HuH-7 (cell line): ENCODE measurements around the gene LPAR5.

Experiments used
- DNase-seq: peaks from one replicate; pipeline ENCODE4 v3.0.0; 2011; ENCODE audit warnings: low spot score

Gene LPAR5

GRCh38 chr12:6635856-6636531 is at the start of gene LPAR5:
LPAR5 (minus strand) TSS chr12:6635959; CDS start chr12:6621248, 14,711 bp downstream.
- DNase-seq: no peak

- no peak for DNase-seq
Measured at GRCh38 chr12:6684609-6685008, 48.9 kb upstream of the LPAR5 start.

- DNase-seq: no peak
Measured at GRCh38 chr12:6676962-6677361, 41.2 kb upstream of the LPAR5 start.

GRCh38 chr12:6672143-6672542 is 36.4 kb upstream of the LPAR5 start:
- DNase-seq: no peak

- DNase-seq: no peak
Measured at GRCh38 chr12:6667559-6668210, 31.9 kb upstream of the LPAR5 start.

GRCh38 chr12:6666211-6666610 is 30.5 kb upstream of the LPAR5 start:
- no peak for DNase-seq

GRCh38 chr12:6664902-6665301 is 29.1 kb upstream of the LPAR5 start:
- DNase-seq: no peak

- DNase-seq: peak; percentile 95
Measured at GRCh38 chr12:6662906-6663742, 27.4 kb upstream of the LPAR5 start, which contains the start of gene ING4. ING4 (minus strand) TSS chr12:6663119; CDS start chr12:6663101, 18 bp downstream.

- DNase-seq: peak; percentile 69
Measured at GRCh38 chr12:6662602-6662905, 26.8 kb upstream of the LPAR5 start.

GRCh38 chr12:6653987-6654386 is 18.2 kb upstream of the LPAR5 start:
- DNase-seq: no peak

GRCh38 chr12:6653342-6653741 is 17.6 kb upstream of the LPAR5 start:
- DNase-seq: no peak

GRCh38 chr12:6652391-6652790 is 16.6 kb upstream of the LPAR5 start:
- DNase-seq: no peak

GRCh38 chr12:6650832-6651231 is 15.1 kb upstream of the LPAR5 start:
- DNase-seq: no peak

GRCh38 chr12:6647083-6647604 is 11.4 kb upstream of the LPAR5 start, which contains the start of gene ACRBP:
ACRBP (minus strand) TSS chr12:6647432; CDS start chr12:6647366, 66 bp downstream.
- no peak for DNase-seq

- DNase-seq: no peak
Measured at GRCh38 chr12:6646276-6647082, 10.7 kb upstream of the LPAR5 start.

GRCh38 chr12:6644903-6645302 is 9.1 kb upstream of the LPAR5 start:
- DNase-seq: no peak

GRCh38 chr12:6644257-6644596 is 8.5 kb upstream of the LPAR5 start:
- no peak for DNase-seq

- no peak for DNase-seq
Measured at GRCh38 chr12:6643569-6644256, 8.0 kb upstream of the LPAR5 start.

GRCh38 chr12:6641131-6641530 is 5.4 kb upstream of the LPAR5 start:
- DNase-seq: no peak

GRCh38 chr12:6640497-6640896 is 4.7 kb upstream of the LPAR5 start:
- DNase-seq: no peak

GRCh38 chr12:6639151-6639801 is 3.5 kb upstream of the LPAR5 start:
- DNase-seq: no peak
